ENCODE results near the gene PIK3CG.
"Not testable (repeated sequence)": the region's sequence is repeated elsewhere in the genome, so short reads cannot be mapped to it uniquely, and the experiment has no call there.

The PIK3CG gene

DNA sequence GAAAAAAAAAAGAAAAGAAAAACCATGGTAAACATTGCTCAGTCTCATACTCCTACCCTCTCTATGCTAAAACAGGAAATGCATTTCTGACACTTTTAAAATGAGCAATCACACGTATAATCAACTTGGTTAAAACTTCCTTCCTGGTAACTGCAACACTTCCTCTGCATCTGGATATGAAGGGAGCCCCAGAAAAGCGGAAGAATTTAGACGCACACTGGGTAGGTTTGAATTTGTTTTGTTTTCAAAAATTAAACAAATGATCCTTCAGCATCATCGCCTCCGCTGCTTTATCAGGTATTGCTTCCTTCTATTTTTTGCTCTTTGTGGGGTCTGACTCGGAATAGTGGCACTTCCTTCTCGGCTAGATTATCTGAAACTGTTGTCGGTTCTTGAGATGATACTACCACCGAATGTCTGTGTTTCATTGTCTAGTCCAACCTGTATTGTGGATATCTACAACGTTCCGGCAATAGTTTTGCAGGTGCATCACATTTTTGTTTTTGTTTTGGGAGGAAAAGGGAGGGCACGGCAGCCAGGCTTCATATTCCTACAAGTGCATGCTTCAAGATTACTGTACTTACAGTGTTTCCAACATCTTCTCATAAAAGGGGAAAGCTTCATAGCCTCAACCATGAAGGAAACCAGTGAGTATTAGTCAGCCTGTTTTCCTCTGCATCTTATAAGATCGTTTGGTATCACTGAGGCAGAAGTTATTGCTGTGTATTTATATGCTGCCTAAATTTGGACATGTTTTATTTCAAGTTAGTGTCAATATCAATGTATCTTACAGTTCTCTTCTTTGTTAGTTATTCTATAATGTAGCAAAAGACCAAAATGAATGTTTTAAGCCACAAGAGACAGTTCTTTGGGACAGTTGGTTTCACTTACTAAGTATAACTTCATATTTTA, at the start of gene PIK3CG:
TSS of gene PIK3CG (plus strand) at position 153 of the 912 bp plus-strand sequence. CDS start 2,280 bp downstream, outside the sequence.
- H3K4me3 ChIP-seq (ENCODE audit: low read depth, low read length), result no peak within 1 kb of the TSS

DNA sequence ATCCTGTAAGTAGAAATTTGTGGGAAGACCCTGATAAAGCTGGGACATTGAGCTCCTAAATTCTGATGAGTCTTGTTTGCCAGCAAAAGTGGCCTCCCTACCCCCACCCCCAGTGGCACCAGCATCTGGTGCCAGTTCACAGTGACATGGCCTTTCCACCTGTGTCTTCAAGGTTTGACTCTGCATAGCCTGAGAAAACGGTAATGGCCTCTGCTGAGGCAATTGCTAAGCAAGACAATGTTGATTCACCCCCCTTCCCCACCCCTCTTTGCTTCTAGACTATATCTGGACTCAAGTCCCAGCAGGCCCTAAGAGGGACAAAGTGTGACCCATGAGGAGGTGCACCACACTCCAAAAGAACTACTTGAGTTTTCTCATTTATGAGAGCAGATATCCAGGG, 48.0 kb upstream of the PIK3CG start:
- no peak overlapping the region for H3K4me3 ChIP-seq (ENCODE audit: low read depth, low read length)

- H3K4me3 ChIP-seq (ENCODE audit: low read depth, low read length), result no peak overlapping the region
Observed at GRCh38 chr7:106818736-106819135, 46.3 kb upstream of the PIK3CG start.

DNA sequence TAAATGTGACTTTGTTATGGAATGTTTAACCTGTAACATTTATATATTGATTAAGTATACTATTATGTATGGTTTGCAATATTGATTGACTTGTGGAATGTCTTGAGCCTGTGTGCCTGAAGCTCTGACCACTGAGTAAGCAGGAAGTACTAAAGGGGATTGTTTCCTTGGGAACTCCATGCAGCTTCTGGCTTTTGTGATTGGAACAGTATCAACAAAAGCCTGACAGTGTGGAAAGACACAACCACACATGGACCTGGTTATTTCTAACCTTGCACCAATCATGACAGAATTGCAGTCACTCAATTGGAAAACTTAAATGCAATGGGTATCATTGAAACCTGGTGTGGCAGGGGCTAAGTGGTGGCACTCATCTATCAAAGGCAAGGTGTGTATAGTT, 45.5 kb upstream of the PIK3CG start:
- H3K4me3 ChIP-seq (ENCODE audit: low read depth, low read length), result no peak overlapping the region

GRCh38 chr7:106820321-106821217, 44.5 kb upstream of the PIK3CG start:
- H3K4me3 ChIP-seq (ENCODE audit: low read depth, low read length), result no peak overlapping the region

GRCh38 chr7:106823631-106824030, 41.5 kb upstream of the PIK3CG start:
- no peak overlapping the region for H3K4me3 ChIP-seq (ENCODE audit: low read depth, low read length)

DNA sequence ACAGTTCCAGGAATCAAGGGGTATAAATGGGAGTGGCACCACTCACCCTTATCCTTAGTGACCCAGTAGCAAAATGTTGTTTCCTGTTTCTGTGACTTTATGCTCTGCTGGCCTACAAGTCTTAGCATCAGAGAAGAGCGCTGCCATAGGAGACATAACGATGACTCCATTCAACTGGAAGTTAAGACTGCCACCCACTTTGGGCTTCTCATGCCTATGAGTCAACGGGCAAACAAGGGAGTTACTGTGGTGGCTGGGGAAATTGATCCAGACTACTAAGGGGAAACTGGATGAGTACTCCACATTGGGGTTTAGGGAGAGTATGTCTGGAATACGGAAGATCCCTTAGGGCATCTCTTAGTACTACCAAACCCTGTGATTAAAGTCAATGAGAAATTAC, 40.6 kb upstream of the PIK3CG start:
- no peak overlapping the region for H3K4me3 ChIP-seq (ENCODE audit: low read depth, low read length)

- H3K4me3 ChIP-seq (ENCODE audit: low read depth, low read length), result no peak overlapping the region
Observed at GRCh38 chr7:106827626-106828025, 37.5 kb upstream of the PIK3CG start.

DNA sequence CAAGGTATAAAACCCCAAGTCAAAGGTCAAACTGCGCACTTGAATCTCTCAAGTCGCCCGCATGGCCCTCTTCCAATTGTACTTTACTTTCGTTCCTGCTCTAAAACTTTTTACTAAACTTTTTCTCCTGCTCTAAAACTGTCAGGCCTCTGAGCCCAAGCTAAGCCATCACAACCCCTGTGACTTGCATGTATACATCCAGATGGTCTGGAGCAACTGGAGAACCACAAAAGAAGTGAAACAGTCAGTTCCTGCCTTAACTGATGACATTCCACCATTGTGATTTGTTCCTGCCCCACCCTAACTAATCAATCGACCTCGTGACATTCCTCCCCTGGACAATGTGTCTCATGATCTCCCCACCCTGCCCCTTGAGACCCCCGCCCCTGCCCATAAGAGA, 35.6 kb upstream of the PIK3CG start:
- no peak overlapping the region for H3K4me3 ChIP-seq (ENCODE audit: low read depth, low read length)

DNA sequence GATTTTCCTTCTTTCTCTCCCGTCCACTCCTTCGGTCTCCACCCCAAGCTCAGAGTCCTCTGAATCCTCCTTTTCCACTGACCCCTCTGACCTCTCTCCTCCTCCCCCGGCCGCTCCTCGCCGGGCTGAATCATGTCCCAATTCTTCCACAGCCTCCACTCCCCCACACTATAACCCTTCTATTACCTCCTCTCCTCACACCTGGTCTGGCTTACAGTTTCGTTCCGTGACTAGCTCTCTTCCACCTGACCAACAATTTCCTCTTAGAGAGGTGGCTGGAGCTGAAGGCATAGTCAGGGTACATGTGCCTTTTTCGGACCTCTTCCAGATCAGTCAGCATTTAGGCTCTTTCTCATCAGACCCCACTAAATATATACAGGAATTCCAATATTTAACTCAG, 34.2 kb upstream of the PIK3CG start:
- H3K4me3 ChIP-seq (ENCODE audit: low read depth, low read length), result not testable (repeated sequence)

DNA sequence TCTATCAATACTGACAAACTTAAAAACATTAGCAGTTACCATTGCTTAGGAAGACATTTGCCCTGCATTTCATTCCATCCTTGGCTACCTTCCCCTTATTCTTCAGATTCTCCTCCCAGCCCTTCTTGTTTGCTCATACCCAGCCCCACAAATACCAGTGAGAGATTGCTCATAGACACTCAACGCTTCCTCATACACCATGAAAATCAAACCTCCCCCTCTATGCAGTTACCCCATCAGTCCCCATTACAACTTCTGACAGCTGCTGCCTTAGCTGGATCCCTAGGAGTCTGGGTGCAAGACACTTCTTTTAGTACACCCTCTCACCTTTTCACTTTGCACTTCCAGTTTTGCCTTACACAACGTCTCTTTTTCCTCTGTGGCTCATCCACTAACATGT, 28.3 kb upstream of the PIK3CG start:
- no peak overlapping the region for H3K4me3 ChIP-seq (ENCODE audit: low read depth, low read length)

- no peak overlapping the region for H3K4me3 ChIP-seq (ENCODE audit: low read depth, low read length)
Observed at GRCh38 chr7:106839511-106839910, 25.6 kb upstream of the PIK3CG start.

DNA sequence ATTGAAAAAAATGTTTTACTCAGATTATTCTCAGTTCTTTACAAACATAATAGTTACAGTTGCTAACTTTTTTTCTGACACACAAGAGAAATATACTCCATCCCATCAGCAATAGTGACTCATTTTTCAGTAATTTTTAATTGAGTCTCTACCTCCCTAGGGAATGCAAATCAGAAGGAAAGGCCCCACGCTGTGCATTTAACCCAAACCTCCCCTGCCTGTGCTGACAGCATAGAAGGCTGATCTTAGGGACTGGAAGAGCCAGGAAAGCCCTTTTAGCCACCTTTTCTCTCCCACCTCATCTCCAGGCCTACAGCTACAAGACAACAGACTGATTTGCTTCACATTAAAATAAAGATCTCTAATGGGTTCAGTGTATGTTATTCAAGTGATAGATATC, 24.7 kb upstream of the PIK3CG start:
- H3K4me3 ChIP-seq (ENCODE audit: low read depth, low read length), result no peak overlapping the region

DNA sequence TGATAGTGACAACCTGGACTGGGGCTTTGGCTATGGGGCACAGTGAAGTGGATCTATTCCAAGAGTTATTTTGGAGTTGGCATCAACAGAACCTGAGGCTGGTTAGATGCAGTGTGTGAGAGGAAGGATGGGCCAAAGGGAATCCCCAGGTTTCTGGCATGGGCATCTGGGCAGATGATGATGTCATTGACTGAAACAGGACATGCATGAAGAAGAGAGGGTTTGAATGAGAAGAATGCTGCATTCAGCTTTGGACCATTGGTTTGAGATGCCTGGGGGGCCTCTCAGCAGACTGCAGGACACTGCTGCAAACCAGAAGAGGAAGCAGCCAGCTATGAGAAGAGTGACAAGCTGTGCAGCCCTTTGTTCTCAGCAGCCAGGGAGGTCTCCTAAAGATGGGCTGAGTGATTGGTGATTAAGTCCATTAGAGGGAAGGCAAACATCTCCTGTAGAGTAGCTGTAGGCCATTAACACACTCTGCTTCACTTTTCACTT, 23.1 kb upstream of the PIK3CG start:
- H3K4me3 ChIP-seq (ENCODE audit: low read depth, low read length), result no peak overlapping the region

GRCh38 chr7:106844279-106844997, 20.6 kb upstream of the PIK3CG start:
- no peak overlapping the region for H3K4me3 ChIP-seq (ENCODE audit: low read depth, low read length)

- no peak overlapping the region for H3K4me3 ChIP-seq (ENCODE audit: low read depth, low read length)
Observed at GRCh38 chr7:106848049-106848448, 17.0 kb upstream of the PIK3CG start.

- H3K4me3 ChIP-seq (ENCODE audit: low read depth, low read length), result no peak overlapping the region
Observed at GRCh38 chr7:106848851-106849442, 16.1 kb upstream of the PIK3CG start.

DNA sequence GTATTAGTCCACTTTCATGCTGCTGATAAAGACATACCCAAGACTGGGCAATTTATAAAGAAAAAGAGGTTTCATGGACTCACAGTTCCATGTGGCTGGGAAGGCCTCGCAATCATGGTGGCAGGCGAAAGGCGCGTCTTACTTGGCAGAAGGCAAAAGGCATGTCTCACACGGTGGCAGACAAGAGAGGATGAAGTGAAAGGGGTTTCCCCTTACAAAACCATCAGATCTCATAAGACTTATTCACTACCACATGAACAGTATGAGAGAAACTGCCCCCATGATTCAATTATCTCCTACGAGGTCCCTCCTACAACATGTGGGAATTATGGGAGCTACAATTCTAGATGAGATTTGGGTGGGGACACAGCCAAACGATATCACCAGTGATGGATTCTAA, 13.4 kb upstream of the PIK3CG start:
- H3K4me3 ChIP-seq (ENCODE audit: low read depth, low read length), result not testable (repeated sequence)

DNA sequence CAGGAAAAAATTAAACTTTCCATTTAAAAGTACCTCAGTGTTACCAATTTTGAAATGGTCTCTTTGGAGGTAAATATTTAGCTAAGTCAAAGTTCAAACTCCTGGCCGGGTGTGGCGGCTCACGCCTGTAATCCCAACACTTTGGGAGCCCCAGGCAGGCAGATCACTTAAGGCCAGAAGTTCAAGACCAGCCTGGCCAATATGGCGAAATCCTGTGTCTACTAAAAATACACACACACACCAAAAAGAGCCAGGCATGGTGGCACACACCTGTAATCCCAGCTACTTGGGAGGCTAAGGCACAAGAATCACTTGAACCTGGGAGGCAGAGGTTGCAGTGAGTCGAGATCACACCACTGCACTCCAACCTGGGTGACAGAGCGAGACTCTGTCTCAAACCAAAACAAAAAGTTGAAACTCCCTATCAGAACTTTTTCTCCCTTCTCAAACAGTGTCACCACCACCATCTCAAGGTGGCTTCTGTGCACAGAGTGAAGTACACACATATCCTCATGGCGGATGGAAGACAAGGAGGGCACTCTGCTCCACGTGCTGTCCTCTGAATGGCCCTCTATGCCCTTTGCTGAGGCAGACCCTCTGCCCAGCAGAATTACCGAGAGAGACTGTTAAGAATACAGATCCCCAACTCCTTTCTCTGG, 11.7 kb upstream of the PIK3CG start:
- H3K4me3 ChIP-seq (ENCODE audit: low read depth, low read length), result no peak overlapping the region

- no peak overlapping the region for H3K4me3 ChIP-seq (ENCODE audit: low read depth, low read length)
Observed at GRCh38 chr7:106855540-106856132, 9.4 kb upstream of the PIK3CG start.
